Gastroesophageal sphincter (tissue), 4 donors: ENCODE measurements around the gene ROPN1B. TPM values are rescaled to one million over a fixed set of nuclear protein-coding genes. Genes with fewer than 3 reads are reported as not detected.
"Not testable (repeated sequence)": the region's sequence is repeated elsewhere in the genome, so short reads cannot be mapped to it uniquely, and the experiment has no call there.

Source experiments
- ATAC-seq: fragments of 150-250 bp; one replicate; pipeline ENCODE4 v1.9.1; 2016; ENCODE audit warnings: mild to moderate bottlenecking, moderate library complexity
- H3K27ac ChIP-seq, 4 donors: fragments of 200-600 bp; sonication (generic) in 3 of 4; 1 replicate in 3 of 4; 2 replicates in 1 of 4; pipeline ENCODE4 v1.5.1; 2016 to 2019
- H3K27me3 ChIP-seq: fragments of 200-600 bp; sonication (generic); one replicate; pipeline ENCODE4 v1.5.1; 2019
- H3K36me3 ChIP-seq, 2 donors: fragments of 200-600 bp; sonication (generic); one replicate each; pipeline ENCODE4 v1.5.1; 2019; ENCODE audit warnings: control low read depth in 1 of 2
- H3K4me1 ChIP-seq, 3 donors: fragments of 200-600 bp; sonication (generic); 1 replicate in 2 of 3; 2 replicates in 1 of 3; pipeline ENCODE4 v1.5.1; 2016 to 2019; ENCODE audit warnings: control low read depth in 2 of 3
- H3K4me3 ChIP-seq, 2 donors: fragments of 200-600 bp; sonication (generic); one replicate each; pipeline ENCODE4 v1.5.1; 2019; ENCODE audit warnings: mild to moderate bottlenecking in 1 of 2, moderate library complexity in 1 of 2
- H3K9me3 ChIP-seq, 3 donors: fragments of 200-600 bp; sonication (generic); one replicate each; pipeline ENCODE4 v1.5.1; 2017 to 2019; ENCODE audit warnings: control low read depth in 2 of 3
- WGBS, 2 donors: methylation state at CpG; one replicate each; pipeline ENCODE4 v1.1.5; 2018; ENCODE audit warnings: low coverage in 1 of 2; 5-methylcytosine and 5-hydroxymethylcytosine counted together
- total RNA-seq, 4 donors: library from RNA; depleted of rRNA; stranded (reverse); fragments of >200 nt; gene quantifications; one replicate each; pipeline ENCODE4 v1.1.0, GENCODE V29; 2016
- TF ChIP-seq, protein P1 (sequence below), 4 experiments: fragments of 200-600 bp in 2 of 4; fragments of 450-650 bp in 2 of 4; sonication (generic) in 1 of 4; IDR thresholded peaks; one replicate each; pipeline ENCODE4 v1.5.1; 2017 to 2019; ENCODE audit warnings: antibody characterized with exemption in 4 of 4, mild to moderate bottlenecking in 2 of 4, moderate library complexity in 2 of 4

ROPN1B gene
- total RNA-seq = not detected

DNA sequence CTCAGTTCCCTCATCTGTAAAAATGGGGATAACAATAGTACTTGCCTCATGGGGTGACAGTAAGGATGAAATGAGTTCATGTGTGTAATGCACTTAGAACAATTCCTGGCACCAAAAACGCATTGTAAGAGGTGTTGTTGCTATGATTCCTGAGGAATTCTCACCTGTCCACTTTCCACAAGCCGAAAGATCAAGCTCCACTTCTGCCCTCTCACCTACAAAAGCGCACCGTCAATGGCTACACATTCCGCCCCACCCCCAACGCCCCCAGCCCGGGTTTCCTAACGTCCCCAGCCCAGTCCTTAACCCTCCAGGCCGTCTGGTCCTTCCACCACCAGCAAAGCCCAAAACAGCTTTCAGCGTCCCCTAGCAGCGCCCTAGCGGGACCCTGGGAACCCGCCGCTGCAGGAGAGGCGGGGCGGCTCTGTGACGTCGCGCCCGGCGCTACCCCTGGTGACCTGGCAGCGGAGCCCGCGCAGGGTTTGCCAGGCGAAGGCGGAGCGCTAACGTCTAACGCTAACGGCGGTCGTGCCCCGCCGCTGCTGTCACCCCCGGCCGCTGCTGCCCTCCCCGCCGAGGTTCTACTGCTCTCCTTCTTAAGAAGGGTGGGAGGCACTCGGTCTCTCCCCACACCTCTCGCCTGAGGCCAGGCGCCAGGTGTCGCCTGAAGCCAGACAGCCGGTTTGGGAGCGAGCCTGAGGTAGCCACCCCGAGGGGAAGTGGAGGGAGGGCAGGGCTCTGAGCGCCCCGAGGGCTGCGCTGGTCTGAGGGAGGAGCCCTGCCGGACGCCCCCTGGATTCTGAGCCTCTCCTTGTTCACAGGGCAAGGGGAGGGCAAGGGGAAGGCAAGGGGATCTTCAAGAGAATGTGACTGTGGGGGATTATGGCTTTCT, at the start of gene ROPN1B:
Gene ROPN1B (plus strand): TSS at position 478 of the 892 bp plus-strand sequence. CDS start 2,877 bp downstream, outside the sequence.
- H3K9me3 ChIP-seq, H3K36me3 ChIP-seq, H3K27ac ChIP-seq: not testable (repeated sequence)
- peak; percentile 79 for ATAC-seq
- peaks cover 0 to 11% (median 0%) of the 10 kb centered on the region in 3 donors for H3K4me1 ChIP-seq
- H3K27me3 ChIP-seq = peaks cover 19% of the 10 kb centered on the region
- peak within 1 kb of the TSS in 1 of 2 donors; percentile 24 for H3K4me3 ChIP-seq
- no CpG with 5 or more reads among the region's 50 CpGs for WGBS, 2 donors

DNA sequence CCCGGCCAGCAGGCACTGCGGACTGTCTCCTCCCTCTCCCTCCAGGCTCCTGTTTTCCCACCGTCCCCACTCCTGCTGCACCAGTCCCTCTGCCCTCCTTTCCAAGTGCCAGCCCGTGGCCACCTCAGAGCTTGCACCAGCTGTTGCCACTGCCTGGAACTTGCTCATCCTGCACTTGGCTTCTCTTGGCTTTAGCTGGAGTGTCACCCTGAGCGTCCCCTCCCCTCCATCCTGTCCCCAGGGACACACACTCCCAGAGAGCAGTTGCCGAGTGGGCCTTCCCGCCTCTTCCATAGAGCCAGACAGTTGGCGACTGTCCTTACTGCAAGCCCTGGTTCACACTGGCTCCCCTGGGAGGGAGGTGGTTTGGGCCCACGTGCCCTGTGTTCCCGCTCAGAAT, 48.8 kb upstream of the ROPN1B start:
- WGBS, 2 donors = 67 to 87% methylated on average over 2 to 6 of the region's 10 CpGs
- ATAC-seq, H3K27me3 ChIP-seq, H3K9me3 ChIP-seq, H3K36me3 ChIP-seq, H3K4me1 ChIP-seq, H3K27ac ChIP-seq, H3K4me3 ChIP-seq: not testable (repeated sequence)

DNA sequence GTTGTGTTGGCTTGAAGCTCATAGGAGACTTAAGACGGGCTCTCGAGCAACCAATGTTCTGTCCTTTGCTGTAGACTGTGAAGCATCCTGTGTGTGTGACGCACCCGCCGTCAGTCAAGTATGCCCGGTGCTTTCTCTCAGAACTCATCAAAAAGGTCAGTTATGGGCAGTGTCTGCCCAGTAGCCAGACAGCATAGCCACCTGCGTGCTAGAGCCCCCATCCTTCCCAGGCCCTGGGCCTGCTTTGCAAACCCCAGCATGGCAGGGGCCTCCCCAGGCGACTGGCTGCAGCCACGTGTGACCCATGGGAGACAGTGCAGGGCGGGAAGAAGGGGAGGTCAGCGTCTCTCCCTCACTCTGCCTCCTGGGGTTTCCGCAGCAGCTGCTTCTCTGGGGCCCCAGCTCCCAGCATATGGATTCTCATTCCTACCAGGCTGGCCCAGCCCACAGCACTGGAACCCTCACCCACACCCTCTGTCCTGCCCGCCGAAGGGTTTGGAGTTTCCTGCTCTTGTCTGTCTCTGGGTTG, 48.2 kb upstream of the ROPN1B start:
- H3K27ac ChIP-seq, H3K36me3 ChIP-seq, ATAC-seq, H3K9me3 ChIP-seq, H3K4me1 ChIP-seq, H3K4me3 ChIP-seq, H3K27me3 ChIP-seq: not testable (repeated sequence)
- WGBS, 2 donors = 84% methylated on average over 8 of the region's 14 CpGs; no CpG with 5 or more reads in 1 of the 2 donors

DNA sequence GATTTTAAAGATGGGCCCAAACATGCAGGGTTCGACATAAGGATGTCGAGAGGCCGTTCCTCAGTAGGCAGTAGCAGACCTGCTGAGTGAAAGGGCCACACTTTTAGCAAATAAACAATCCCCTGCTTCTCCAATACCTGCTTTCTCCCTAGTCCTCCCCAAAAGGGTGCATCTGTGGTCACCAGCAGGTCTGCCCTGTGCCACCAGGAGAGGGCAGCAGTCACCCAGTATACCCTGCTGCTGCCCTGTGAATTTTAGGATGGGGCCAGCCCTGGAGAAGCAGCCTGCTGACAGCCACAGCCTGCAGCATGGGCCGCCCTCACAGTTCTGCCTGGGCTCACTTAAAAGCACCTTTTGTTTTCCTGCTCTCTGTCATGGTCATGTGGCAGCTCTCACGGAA, 47.3 kb upstream of the ROPN1B start:
- H3K9me3 ChIP-seq, H3K4me3 ChIP-seq, H3K4me1 ChIP-seq, H3K27ac ChIP-seq, H3K27me3 ChIP-seq, H3K36me3 ChIP-seq, ATAC-seq: not testable (repeated sequence)
- TF ChIP-seq, protein P1, sequence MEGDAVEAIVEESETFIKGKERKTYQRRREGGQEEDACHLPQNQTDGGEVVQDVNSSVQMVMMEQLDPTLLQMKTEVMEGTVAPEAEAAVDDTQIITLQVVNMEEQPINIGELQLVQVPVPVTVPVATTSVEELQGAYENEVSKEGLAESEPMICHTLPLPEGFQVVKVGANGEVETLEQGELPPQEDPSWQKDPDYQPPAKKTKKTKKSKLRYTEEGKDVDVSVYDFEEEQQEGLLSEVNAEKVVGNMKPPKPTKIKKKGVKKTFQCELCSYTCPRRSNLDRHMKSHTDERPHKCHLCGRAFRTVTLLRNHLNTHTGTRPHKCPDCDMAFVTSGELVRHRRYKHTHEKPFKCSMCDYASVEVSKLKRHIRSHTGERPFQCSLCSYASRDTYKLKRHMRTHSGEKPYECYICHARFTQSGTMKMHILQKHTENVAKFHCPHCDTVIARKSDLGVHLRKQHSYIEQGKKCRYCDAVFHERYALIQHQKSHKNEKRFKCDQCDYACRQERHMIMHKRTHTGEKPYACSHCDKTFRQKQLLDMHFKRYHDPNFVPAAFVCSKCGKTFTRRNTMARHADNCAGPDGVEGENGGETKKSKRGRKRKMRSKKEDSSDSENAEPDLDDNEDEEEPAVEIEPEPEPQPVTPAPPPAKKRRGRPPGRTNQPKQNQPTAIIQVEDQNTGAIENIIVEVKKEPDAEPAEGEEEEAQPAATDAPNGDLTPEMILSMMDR (IDR thresholded peaks at IDR 0.05) = peak in 3 of 4 experiments; percentile 51 to 59 (median 52)
- 50 to 57% methylated on average over 1 of the region's 5 CpGs for WGBS, 2 donors

DNA sequence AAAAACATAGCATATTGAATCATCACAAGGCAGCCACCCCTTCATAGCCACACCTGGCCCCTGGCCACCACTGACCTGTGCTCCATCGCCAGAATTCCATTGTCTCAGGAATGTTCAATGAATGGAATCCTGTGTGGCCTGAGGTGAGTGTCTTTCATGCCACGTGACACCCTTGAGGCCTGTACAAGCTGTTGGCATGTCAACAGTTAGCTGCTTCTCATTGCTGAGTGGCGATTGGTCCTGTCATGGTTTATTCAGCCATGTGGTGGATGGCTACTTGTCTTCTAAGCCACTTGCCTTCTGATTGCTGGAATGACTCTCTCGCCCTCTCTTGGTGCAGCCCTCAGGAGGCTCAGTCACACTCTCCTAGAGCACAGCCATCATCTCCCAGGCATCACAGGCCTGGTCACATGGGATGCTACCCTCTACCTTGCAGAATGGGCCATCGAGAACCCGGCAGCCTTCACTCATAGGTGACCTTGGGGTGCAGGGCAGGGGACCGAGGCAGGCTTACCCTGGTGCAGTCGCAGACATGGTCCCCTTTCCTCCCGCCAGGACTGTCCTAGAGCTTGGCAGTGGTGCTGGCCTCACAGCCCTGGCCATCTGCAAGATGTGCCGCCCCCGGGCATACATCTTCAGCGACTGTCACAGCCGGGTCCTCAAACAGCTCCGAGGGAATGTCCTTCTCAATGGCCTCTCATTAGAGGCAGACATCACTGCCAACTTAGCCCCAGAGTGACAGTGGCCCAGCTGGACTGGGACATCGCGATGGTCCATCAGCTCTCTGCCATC, 45.5 kb upstream of the ROPN1B start:
- WGBS, 2 donors = 87 to 95% methylated on average over 3 to 4 of the region's 16 CpGs
- H3K27me3 ChIP-seq, ATAC-seq: not testable (repeated sequence)

DNA sequence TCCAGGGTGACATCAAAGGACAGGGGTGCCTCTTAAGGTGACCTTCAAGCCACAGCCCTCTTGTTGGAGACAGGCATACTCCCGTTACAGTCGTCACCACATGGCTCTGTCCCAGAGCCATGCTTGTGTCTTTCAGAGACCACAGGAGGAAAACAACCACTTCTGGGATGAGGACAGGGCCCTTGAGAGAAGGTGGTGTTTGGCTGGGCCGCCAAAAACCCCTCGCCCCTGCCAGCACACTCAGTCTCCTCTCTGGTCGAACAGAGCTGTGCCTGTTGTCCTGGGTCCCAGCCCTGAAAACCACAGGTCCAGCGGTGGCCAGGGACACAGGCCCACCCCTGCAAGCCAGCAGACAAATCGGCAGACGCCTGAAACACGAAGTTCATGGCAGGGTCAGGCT, 44.7 kb upstream of the ROPN1B start:
- ATAC-seq, H3K27me3 ChIP-seq, H3K36me3 ChIP-seq, H3K9me3 ChIP-seq, H3K27ac ChIP-seq, H3K4me3 ChIP-seq, H3K4me1 ChIP-seq: not testable (repeated sequence)
- WGBS, 2 donors = 60 to 80% methylated on average over 1 of the region's 9 CpGs

More for the DNA sequence above, 45.5 kb upstream of the ROPN1B start:
- not testable (repeated sequence) for H3K4me1 ChIP-seq, H3K4me3 ChIP-seq, H3K9me3 ChIP-seq, H3K36me3 ChIP-seq, H3K27ac ChIP-seq

DNA sequence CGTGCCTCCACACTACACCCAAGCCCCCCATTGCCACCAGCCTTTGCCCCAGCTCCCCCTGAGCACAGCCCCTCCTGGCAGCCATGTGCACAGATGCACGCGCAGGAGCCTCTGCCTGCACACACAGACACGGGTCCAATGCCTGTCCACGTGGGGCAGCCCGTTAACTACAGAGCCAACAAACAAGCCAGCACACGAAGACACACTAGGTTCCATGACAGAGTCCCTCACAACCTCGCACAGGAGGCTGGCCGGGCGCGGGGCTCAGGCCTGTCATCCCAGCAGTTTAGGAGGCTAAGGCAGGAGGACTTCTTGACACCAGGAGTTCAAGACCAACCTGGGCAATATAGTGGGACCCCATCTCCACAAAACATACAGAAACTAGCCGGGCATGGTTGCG, 43.3 kb upstream of the ROPN1B start:
- not testable (repeated sequence) for H3K27me3 ChIP-seq, H3K4me1 ChIP-seq, H3K27ac ChIP-seq, ATAC-seq, H3K9me3 ChIP-seq, H3K36me3 ChIP-seq, H3K4me3 ChIP-seq
- WGBS, 2 donors = 90% methylated on average over 2 of the region's 13 CpGs; no CpG with 5 or more reads in 1 of the 2 donors

DNA sequence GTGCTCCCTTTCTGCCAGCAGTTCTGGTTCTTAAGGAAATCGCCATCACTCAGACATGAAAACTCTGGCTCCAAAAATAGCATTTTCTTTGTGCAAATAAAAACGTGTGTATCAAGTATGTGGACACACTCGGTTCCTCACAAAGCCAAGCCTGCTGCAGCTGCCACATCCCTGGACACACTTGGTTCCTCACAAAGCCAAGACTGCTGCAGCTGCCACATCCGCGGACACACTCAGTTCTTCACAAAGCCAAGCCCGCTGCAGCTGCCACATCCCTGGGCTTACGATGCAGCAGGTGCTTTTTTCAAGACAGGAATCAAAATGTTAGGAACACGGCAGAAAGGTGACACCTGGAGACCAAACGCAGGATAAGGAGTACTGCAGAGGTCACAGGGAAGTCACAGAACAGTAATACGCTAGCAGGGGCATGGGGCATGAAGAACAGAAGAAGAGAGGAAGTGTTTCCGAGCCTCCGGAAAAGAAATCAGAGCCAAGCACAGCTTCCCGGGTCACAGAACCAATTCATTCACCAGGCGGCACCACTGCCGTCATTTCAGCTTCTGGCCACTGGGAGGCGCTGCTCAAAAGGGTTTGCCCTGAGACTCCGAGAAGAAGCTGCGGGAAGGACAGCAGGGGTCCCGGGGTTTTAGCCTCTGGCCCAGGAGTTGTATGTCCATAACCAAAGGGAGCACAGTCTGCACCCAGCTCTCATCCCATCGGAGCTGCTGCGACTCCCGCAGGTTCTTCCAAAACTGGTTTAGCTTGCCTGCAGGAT, 40.0 kb upstream of the ROPN1B start:
- H3K4me1 ChIP-seq, H3K4me3 ChIP-seq, H3K9me3 ChIP-seq, H3K27ac ChIP-seq, ATAC-seq, H3K27me3 ChIP-seq, H3K36me3 ChIP-seq: not testable (repeated sequence)
- TF ChIP-seq, protein P1 (IDR thresholded peaks at IDR 0.05) = peak in 3 of 4 experiments; percentile 37 to 66 (median 59)
- WGBS, 2 donors = 25 to 37% methylated on average over 4 to 12 of the region's 22 CpGs

DNA sequence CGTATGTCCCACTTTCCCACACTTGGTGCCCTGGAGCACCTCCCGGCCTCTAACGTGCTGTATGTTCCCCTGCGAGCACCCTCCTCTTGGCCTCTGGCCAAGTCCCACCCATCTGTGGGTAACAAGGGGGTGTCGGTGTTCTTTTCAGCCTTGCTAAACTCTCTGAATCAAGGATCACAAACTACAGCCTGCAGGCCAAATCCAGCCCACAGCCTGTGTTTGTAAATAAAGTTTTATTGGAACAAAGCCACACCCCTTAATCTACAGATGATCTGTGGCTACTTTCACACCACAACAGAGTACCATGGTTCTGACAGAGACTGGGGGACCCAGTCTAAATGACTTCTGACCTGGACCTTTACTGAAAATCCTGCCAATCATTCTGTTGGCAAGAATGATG, 39.2 kb upstream of the ROPN1B start:
- H3K36me3 ChIP-seq, H3K9me3 ChIP-seq, H3K4me1 ChIP-seq, H3K4me3 ChIP-seq, ATAC-seq, H3K27ac ChIP-seq, H3K27me3 ChIP-seq: not testable (repeated sequence)
- WGBS, 2 donors = 33 to 48% methylated on average over 4 of the region's 5 CpGs
